ENCODE results near the gene KSR2. TPM values are rescaled to one million over a fixed set of nuclear protein-coding genes. Genes with fewer than 3 reads are reported as not detected.

KSR2 gene
- total and polyA plus RNA-seq, 2 of the 13 experiments (the other 11 are each of a cell fraction or from before 2014, with no cell fraction given) = 0.02 TPM; not detected in 1

DNA sequence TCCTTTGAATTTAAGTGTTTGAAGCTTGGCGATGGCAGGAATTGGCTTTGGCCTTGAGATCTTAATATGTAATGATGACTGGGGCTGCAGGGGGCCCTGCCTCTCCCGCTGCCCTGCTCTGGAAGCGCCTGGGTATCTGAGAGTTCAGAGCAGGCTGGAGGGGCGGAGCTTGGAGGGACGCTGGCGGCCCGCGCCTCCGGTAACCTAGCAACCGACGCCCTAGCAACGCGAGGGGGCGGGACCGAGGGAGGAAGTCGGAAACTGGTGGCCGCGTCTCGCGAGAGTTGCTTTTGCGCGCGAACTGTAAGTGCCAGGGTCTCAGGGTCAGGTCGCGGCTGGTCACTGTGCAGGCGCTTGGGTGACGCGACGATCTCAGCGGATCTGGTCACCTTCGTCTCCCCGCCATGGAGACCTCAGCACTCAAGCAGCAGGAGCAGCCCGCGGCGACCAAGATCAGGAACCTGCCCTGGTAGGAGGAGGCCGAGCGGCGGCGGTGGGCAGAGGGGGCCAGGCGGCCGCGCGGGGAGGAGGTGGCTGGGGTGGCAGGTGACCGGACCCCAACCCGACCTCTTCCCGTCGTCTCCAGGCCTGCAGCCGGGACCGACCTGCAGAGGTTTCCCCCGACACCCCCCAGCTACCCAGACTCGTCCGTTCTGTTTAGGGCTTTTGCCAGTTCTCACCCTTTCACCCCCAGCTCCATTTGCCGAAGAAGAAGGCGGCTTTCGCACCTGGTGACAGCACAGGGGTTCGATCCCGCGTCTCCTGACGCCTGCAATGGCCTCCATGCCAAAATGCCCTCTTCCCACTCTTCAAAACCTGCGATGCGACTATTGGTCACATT is 47.9 kb upstream of the KSR2 start, which contains the start of gene RFC5 (continued):
- TF ChIP-seq, protein P1, sequence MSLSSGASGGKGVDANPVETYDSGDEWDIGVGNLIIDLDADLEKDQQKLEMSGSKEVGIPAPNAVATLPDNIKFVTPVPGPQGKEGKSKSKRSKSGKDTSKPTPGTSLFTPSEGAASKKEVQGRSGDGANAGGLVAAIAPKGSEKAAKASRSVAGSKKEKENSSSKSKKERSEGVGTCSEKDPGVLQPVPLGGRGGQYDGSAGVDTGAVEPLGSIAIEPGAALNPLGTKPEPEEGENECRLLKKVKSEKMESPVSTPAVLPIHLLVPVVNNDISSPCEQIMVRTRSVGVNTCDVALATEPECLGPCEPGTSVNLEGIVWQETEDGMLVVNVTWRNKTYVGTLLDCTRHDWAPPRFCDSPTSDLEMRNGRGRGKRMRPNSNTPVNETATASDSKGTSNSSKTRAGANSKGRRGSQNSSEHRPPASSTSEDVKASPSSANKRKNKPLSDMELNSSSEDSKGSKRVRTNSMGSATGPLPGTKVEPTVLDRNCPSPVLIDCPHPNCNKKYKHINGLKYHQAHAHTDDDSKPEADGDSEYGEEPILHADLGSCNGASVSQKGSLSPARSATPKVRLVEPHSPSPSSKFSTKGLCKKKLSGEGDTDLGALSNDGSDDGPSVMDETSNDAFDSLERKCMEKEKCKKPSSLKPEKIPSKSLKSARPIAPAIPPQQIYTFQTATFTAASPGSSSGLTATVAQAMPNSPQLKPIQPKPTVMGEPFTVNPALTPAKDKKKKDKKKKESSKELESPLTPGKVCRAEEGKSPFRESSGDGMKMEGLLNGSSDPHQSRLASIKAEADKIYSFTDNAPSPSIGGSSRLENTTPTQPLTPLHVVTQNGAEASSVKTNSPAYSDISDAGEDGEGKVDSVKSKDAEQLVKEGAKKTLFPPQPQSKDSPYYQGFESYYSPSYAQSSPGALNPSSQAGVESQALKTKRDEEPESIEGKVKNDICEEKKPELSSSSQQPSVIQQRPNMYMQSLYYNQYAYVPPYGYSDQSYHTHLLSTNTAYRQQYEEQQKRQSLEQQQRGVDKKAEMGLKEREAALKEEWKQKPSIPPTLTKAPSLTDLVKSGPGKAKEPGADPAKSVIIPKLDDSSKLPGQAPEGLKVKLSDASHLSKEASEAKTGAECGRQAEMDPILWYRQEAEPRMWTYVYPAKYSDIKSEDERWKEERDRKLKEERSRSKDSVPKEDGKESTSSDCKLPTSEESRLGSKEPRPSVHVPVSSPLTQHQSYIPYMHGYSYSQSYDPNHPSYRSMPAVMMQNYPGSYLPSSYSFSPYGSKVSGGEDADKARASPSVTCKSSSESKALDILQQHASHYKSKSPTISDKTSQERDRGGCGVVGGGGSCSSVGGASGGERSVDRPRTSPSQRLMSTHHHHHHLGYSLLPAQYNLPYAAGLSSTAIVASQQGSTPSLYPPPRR (CRISPR knock-in tag; IDR thresholded peaks at IDR 0.05; ENCODE audit: borderline replicate concordance) = no peak
- TF ChIP-seq, protein P2, sequence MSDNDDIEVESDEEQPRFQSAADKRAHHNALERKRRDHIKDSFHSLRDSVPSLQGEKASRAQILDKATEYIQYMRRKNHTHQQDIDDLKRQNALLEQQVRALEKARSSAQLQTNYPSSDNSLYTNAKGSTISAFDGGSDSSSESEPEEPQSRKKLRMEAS (IDR thresholded peaks at IDR 0.05) = peak; percentile 92
- TF ChIP-seq NR2F6 (IDR thresholded peaks at IDR 0.05) = peak; percentile 80
- peak; percentile 94 for TF ChIP-seq NR2F6 (CRISPR knock-in tag; IDR thresholded peaks at IDR 0.05)
- TF ChIP-seq ZNF788 (CRISPR knock-in tag; IDR thresholded peaks at IDR 0.05; ENCODE audit: borderline replicate concordance) = peak; percentile 36; the same call in 1 of the 2 replicates
- TF ChIP-seq MLLT10 (CRISPR knock-in tag; IDR thresholded peaks at IDR 0.05) = no peak
- TF ChIP-seq ZNF556 (CRISPR knock-in tag; IDR thresholded peaks at IDR 0.05; ENCODE audit: borderline replicate concordance) = peak; percentile 50; the same call in 1 of the 2 replicates
- TF ChIP-seq POGZ (CRISPR knock-in tag; IDR thresholded peaks at IDR 0.05) = peak; percentile 87
- peak; percentile 100 for TF ChIP-seq MXI1 (IDR thresholded peaks at IDR 0.05; ENCODE audit: borderline replicate concordance, low read depth, low read length)
- no peak for TF ChIP-seq ZNF274 (CRISPR knock-in tag; IDR thresholded peaks at IDR 0.05)
- no peak for TF ChIP-seq TAF15 (IDR thresholded peaks at IDR 0.05; ENCODE audit: low read depth, low read length, poor library complexity, severe bottlenecking)
- TF ChIP-seq ARNT (IDR thresholded peaks at IDR 0.05) = no peak
- TF ChIP-seq, protein P3, sequence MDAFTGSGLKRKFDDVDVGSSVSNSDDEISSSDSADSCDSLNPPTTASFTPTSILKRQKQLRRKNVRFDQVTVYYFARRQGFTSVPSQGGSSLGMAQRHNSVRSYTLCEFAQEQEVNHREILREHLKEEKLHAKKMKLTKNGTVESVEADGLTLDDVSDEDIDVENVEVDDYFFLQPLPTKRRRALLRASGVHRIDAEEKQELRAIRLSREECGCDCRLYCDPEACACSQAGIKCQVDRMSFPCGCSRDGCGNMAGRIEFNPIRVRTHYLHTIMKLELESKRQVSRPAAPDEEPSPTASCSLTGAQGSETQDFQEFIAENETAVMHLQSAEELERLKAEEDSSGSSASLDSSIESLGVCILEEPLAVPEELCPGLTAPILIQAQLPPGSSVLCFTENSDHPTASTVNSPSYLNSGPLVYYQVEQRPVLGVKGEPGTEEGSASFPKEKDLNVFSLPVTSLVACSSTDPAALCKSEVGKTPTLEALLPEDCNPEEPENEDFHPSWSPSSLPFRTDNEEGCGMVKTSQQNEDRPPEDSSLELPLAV (CRISPR knock-in tag; conservative IDR thresholded peaks at IDR 0.05; ENCODE audit: low read depth) = no peak
- TF ChIP-seq NFE2L1 (CRISPR knock-in tag; IDR thresholded peaks at IDR 0.05; ENCODE audit: borderline replicate concordance) = no peak
- TF ChIP-seq DR1 (CRISPR knock-in tag; IDR thresholded peaks at IDR 0.05) = peak; percentile 79
- TF ChIP-seq, protein P4, sequence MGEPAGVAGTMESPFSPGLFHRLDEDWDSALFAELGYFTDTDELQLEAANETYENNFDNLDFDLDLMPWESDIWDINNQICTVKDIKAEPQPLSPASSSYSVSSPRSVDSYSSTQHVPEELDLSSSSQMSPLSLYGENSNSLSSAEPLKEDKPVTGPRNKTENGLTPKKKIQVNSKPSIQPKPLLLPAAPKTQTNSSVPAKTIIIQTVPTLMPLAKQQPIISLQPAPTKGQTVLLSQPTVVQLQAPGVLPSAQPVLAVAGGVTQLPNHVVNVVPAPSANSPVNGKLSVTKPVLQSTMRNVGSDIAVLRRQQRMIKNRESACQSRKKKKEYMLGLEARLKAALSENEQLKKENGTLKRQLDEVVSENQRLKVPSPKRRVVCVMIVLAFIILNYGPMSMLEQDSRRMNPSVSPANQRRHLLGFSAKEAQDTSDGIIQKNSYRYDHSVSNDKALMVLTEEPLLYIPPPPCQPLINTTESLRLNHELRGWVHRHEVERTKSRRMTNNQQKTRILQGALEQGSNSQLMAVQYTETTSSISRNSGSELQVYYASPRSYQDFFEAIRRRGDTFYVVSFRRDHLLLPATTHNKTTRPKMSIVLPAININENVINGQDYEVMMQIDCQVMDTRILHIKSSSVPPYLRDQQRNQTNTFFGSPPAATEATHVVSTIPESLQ (CRISPR knock-in tag; conservative IDR thresholded peaks at IDR 0.05) = no peak

Measured in HepG2 (cell line).